Fibroblast of skin of left quadriceps (primary cell): Measurements from ENCODE around the gene ACSF3.
"Not testable (repeated sequence)": the region's sequence is repeated elsewhere in the genome, so short reads cannot be mapped to it uniquely, and the experiment has no call there.

Source experiments
- DNase-seq, 2 experiments: peaks; one replicate each; pipeline ENCODE4 v3.0.0-alpha.2; 2013; ENCODE audit warnings: low read depth in 2 of 2

Gene ACSF3

DNA sequence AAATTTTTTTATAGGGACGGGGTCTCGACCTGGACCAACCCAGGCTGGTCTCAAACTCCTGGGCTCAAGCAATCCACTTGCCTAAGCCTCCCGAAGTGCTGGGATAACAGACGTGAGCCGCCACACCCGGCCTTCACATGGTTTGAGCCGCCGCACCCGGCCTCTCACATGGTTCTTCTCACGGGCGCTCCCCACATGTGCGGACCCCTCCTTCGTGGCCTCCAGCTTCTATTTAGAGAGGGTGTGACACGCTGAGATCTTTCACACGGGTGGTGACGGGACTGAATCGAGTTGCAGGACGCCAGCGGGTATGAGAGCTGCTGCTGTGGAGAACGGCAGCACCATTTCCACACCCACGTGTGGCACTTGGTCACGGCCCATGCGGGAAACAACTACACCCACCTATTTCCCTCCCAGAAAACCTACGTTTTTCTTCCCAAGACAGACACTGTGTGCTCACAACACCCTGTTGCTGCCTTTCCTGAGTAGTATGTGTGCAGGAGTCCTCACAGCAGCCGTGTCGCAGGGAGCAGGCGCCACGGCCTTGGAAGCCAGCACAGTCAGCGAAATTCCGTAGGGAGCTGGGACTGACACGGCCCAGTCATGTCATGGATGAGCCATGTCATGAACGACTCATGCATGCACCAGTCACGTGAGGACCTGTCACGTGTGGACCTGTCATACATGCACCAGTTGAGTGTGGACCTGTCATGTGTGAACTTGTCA, 20.1 kb upstream of the ACSF3 start:
- DNase-seq: no peak

DNA sequence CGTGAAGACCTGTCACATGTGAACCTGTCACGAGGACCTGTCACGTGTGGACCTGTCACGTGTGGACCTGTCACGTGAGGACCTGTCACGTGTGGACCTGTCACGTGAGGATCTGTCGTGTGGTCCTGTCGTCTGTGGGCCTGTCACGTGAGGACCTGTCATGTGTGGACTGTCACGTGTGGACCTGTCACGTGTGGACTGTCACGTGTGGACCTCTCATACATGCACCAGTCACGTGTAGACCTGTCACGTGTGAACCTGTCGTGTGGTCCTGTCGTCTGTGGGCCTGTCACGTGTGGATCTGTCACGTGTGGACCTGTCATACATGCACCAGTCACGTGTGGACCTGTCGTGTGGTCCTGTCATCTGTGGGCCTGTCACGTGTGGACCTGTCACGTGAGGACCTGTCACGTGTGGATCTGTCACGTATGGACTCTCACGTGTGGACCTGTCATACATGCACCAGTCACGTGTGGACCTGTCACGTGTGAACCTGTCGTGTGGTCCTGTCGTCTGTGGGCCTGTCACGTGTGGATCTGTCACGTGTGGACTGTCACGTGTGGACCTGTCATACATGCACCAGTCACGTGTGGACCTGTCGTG, 19.5 kb upstream of the ACSF3 start:
- DNase-seq: not testable (repeated sequence)

DNA sequence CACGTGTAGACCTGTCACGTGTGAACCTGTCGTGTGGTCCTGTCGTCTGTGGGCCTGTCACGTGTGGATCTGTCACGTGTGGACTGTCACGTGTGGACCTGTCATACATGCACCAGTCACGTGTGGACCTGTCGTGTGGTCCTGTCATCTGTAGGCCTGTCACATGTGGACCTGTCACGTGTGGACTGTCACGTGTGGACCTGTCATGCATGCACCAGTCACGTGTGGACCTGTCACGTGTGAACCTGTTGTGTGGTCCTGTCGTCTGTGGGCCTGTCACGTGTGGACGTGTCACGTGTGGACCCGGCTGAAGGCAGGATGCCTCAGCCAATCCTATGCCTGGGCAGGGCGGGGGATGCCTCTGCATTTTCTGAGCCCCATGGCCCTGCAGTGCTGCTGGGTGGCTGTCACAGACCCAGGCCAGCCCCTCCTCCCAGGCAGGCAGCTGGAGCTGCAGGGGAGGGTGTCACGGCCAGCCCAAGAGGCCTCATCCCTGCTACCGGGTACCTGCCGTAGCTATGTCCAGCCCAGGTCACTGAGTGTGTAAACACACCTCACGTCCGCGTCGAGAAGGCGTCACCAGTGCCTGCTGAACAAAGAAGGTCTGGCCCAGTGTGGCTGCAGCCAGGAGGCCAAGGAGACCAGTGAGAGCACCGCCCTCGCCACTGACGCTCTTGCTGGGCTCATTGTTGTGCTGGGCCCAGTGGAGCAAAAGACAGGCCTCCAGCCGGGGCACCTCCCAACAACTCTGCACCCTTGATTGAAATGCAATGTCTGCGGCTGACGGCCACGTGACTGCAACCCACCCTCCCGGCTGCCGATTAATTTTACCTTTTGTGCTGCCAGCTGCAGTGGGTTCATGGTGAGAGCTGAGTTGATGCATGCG, 18.6 kb upstream of the ACSF3 start:
- DNase-seq: no peak

DNA sequence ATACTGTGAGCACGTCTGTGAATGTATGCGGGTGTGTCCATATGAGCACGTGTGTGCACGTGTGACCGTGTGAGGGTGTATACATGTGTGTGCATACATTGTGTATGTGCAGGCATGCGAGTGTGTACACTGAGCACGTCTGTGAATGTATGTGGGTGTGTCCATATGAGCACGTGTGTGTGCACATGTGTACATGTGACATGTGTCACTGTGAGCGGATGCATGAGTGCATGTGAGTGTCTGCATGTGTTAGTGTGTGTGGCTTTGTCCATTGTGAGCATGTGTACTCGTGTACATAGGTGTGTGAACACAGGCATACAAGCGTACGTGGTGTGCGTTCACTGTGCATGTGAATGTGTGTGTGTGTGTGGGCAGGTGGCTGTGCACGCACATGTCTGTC, 17.5 kb upstream of the ACSF3 start:
- DNase-seq: no peak

DNA sequence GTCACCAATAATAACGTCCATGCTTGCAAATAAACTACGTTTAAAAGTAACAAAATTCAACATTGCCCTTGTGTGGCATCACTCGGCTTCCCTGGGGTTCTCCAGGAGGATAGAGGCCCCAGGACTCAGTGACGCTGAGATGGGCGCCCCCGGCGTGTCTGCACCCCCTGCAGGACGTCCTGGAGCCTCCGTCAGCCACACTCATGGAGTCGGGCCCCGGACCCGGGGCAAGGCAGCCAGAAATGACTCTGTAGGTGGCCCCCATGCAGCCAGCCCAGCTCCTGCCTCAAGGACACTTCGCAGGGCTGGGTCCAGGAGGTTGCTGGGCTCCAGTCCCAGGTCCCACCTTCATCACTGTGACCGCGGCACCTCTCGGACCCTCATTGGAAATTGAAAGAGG, 16.6 kb upstream of the ACSF3 start:
- DNase-seq: no peak

DNA sequence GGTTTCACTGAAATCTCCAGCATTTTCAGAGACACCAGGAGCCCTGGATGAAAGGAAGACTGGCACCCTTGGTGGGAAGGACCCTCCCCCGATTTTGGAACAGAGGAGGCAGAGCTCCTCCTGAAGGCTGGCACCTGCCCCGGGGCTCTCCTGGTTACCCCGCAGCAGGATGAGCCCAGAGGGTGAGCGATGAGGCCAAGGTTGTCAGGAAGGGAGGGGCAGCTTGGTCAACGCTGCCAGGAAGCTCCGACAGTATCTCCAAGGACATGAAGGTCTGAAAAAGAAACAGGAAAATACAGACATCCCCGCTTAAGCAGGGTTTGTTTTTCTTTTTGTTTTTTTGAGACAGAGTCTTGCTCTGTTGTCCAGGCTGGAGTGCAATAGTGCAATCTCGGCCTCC, 15.5 kb upstream of the ACSF3 start:
- no peak for DNase-seq

DNA sequence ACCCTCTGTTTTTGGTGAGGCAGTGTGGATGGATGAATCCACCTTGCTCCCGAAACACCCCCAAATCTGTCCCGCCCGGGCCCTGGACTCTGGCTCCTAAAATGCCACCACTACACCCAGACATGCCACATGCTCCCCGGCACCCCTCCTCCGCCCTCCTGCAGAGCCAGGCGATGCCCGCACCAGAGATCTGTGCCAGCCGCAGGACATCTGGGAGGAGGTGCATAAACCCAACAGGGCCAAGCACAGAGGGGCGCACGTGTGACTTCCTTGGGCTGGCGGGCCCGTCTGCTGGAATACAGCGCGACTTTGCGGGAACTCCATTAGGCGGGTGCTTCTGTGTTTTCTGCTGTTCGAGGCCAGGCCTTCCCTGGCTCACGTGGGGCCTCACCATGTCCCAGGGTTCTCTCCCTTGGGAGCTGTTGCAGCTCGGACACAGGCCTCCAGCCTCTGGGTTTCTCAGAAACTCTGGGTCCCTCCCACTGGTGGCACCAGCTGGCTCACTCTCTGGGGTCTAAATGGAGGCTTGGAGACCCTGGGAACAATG, 14.1 kb upstream of the ACSF3 start:
- no peak for DNase-seq

DNA sequence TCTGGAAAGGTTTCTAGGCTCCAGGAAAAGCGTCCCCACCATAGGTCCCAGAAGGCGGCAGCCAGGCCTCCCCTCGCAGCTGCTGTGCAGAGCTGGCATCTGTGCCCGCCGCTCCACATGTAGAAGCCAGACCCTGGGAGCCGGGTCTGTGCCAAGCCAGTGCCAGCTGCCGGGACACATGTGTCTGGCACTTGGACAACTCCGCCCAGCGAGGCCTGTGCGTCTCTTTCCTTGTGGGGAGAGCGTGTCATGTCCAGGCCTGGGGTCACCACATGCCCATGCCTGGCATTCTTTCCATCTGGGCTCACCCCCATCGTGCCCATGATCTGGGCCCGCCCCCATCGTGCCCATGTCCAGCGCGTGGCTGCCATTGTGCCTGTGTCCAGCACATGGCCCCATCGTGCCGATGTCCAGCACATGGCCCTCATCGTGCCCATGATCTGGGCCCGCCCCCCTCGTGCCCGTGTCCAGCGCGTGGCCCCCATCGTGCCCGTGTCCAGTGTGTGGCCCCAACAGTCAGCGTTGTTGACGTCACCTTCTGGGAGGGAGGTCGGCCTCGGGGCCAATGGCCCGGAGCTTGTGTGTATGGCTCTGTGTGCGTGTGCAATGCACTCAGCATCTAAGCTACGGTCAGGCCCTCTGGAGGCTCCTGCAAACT, 13.3 kb upstream of the ACSF3 start:
- no peak for DNase-seq

DNA sequence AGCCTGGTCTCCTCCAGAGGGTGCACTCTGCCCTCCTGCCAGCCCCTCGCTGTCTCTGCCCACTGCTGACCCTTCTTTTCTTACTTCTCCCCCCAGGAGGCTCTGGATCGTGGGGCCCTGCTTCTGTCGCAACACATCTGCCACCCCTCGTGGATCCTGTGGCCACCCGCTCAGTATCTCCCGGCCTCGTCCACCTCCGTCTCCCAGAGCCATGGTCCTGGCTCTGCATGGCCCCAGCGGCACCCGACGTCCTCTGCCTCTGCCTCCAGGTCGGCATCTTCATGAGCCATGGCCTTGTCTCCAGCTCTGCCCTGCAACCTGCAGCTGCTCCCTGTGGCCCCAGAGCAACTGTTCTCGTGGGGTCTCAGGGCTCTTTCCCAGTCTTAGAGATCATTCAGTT, 12.1 kb upstream of the ACSF3 start:
- no peak for DNase-seq

DNA sequence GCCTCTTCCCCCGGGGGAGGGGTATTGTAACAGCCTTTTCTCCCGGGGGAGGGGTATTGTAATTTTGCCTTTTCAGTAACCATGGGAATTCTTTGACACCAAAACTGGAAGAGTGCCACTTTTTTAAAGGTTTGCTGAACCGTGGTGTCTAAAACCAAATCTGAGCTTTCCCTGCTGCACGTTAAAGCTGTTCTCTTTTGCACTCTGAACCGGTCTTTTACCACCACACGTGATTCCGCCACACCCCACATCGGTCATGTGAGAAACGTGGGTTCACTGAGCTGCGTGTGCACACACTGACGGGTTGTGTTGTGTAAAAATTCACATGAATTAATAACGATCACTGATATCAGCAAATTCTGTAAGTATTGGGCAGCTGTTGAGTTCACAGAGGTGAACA, 9.2 kb upstream of the ACSF3 start:
- DNase-seq: no peak

DNA sequence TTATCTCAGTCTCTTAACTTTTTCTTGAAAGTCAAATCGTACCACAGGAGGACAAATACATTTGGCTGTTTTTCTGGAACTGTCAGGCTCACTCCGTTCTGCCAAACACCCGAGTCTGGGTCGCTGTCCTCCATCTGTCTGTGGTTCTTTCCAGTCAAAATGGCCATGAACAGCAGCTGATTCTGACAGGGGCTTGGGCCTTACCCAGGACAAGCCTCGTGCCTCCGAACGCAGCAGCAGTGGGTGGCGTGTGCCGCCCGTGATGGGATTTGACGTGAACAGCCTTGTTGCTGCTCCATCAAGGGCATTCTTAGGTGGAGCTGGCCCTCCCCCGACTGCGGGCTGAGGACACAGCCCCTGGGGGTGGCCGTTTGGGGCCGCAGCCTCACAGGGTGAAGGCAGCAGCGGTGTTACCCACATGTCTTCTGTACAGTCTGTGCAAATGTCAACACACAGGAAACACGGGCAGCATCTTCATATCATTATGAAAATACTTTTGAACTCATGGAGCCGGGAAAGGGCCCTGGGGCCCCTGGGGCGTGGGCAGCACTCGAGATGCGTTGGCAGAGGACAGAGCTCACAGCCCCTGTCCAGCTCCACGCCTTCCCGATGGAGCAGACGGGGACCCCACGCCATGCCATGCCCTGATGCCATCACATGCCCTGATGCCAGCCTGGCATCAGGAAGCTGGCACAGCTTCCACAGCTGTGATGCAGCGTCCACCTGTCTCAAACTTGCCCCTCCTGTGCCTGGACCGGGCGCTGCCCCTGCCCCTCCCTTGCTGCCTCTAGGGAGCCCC, 8.6 kb upstream of the ACSF3 start:
- no peak for DNase-seq

DNA sequence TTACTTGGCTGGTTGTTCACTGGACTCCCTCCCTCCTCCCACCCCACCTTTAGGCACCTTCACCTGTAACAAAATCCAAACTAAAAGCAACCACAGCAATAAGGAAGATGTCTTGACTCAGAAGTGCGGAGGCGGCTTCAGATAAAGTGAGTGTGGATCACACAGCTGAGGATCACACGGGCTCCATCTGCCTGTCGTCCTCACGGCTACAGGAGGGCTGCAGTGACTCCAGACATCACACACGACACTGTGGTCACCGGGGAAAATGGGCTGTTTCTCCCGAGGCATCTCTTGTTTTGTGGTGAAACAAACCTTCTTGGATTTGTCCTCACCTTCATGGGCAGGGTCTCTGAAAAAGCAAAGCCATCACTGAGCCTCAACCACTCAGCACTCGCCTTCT, 7.9 kb upstream of the ACSF3 start:
- no peak for DNase-seq

DNA sequence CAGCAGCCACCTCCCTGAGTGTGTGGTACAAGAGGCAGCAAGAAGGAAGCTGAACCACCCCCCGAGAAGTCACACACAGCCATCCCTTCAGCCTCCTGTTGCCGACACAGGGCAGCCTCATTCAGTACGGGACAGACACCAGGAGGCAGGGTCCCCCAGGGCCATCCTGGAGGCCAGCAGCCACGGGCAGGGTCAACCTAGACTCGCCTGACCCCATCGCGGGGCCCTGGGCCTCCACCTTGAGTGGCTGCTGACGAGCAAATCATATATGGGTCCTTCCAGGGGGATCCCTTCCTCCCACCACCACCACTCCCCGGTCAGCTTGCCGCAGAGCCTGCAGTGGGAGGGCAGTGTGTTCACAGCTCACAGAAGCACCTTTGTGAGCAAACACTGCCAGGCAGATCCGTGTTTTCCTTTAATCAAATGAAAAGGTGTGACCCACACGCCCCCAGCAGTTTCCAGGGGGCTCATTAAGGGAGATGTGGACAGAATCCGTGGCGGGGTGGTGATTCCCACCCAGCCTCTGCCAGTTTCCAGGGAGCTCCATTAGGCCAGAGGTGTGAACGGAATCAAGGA, 5.6 kb upstream of the ACSF3 start:
- no peak for DNase-seq

DNA sequence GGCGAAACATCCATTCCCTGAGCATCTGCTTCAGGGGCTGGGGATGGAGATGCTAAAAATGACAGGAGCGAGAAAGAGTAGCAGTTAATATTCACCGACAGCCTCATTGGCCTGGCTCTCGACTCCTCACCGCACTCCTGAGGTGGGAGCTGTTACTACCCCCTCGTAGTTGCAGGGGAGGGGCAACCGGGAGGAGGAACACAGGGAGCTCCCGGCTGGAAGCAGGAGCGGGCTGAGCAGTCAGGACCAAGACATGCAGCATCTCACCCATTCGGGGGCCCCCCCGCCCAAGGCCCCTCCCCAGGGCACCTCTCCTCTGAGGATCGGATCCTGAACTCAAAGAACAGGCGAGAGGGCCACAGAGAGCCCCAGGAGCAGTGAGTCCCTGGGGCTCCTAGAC, 4.5 kb upstream of the ACSF3 start:
- DNase-seq: no peak

DNA sequence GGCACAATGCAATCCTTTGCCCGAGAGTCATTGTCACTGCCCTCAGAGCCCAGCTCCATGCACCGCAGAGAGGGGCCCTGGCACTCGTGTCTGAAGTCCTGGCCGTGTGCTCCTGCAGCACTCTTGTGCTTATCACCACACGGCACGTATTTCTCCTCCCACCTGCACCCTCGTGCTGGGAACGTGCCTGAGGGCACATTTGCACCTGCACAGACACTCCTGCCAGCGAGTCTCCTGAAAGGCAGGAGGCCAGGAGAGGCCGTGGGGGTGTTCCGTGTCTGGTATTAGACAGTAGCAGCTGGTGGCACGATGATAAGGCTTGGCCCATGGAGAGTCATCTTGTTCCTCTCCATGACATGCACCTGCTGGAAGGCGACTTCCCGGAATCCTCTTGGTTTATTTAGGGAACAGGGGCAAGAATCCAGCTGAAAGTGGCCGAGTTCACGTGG, 3.4 kb upstream of the ACSF3 start:
- no peak for DNase-seq

DNA sequence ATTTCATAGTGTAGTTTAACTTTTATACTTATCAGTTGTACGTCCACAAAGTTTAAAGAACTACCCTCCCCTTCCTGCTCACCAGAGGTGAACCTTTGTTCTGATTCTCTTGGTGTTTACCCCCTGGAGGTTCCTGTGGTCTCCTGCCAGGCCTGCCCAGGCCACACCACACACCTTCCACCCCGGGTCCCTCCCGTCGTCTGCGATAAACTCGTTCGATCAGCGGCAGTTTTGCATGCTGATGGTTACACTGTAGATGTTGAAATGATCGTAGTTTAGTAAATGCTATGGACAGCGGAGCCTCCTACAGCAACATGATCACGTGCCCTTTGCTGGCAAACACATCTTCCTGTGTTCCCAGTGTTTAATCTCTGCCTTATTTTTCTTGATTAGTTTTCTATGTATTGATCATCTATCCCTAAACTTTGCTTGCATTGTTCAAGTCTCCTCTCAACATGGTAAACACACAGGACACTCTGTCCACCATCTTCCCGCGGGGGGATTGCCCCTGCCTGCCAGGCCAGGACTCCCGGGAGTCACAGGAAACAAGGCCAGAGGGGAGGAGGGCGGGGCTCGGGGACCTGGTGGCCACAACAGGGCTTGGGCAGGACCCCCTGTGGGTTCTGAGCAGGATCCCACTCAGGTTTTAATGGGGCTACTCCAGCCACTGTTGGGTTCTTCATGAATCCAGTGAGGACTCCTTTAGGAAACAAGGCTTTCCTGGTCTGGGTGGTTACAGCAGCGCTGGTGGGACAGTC, 2.8 kb upstream of the ACSF3 start:
- no peak for DNase-seq

DNA sequence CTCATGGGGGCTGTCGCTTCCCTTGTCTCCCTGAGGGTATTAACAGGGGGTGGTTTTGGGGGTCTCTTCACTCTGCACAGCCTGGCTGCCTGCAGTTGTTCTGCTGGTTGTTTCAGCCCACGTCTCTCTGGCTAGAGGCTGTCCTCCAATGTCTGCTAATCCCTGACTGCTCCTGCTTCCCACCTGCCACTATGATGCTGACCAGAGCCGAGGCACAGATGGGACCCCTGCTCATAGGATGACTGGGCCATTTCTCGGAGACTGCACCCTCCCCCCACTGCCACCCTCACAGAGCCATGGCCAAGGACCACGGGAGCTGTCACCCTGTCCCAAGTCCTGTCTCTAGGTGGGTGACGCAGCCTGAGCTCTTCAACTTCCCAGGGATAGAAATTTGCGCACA, 1.6 kb upstream of the ACSF3 start:
- no peak for DNase-seq

DNA sequence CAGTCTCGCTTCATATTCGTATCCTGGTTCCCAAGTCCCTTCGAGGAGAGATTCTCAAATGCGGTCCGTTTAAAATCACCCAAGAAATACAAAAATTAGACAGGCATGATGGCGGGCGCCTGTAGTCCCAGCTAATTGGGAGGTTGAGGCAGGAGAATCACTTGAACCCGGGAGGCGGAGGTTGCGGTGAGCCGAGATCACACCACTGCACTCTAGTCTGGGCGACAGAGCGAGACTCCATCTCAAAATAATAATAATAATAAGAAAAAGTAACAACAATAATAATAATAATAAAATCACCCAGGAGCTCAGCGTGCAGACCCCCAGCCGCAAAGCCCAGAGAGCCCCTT, 425 bp upstream of the ACSF3 start:
- not testable (repeated sequence) for DNase-seq

DNA sequence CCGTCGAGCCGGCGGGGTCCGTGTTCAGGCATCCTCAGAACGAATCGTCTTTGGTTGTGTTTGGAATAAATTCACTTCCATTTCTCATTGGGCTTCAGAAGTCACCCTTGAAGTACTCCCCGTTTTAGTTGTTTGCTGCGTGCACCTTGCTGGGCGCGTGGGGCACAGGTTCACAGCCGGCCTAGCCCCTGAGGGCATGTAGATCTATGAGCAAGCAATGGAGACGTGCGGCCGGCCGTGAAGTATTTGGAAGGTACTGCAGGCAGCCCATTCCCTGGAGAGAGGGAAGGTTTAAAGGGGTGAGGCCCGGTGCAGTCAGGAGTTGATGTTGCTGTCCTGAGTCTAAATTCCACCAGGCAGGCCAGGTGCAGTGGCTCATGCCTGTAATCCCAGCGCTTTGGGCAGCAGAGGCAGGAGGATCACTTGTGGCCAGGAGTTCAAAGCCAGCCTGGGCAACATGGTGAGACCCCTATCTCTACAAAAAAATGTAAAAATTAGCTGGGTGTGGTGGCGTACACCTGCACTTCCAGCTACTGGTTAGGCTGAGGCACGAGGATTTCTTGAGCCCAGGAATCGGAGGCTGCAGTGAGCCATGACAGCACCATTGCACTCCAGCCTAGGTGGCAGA, 714 bp downstream of the ACSF3 start:
- no peak for DNase-seq

DNA sequence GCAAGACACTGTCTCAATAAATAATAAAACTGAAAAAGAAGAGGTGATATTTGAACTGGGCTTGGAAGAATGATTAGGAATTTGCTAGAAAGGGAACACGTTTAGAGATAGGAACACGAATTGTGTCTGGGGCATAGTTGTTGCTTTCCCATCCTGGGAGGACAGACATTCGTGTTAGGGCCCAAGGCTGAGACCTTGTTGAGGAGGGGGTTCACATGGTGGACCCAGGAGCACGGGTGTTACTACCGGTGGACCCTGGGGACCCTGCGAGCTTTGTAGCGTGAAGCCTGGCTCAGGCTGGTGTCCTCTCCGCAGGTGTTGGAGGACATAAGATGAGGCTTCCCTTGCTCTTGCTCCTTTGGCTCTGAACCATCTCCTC, 1.2 kb downstream of the ACSF3 start:
- DNase-seq: no peak
